ENCODE data around the gene NNAT.

Gene NNAT

DNA sequence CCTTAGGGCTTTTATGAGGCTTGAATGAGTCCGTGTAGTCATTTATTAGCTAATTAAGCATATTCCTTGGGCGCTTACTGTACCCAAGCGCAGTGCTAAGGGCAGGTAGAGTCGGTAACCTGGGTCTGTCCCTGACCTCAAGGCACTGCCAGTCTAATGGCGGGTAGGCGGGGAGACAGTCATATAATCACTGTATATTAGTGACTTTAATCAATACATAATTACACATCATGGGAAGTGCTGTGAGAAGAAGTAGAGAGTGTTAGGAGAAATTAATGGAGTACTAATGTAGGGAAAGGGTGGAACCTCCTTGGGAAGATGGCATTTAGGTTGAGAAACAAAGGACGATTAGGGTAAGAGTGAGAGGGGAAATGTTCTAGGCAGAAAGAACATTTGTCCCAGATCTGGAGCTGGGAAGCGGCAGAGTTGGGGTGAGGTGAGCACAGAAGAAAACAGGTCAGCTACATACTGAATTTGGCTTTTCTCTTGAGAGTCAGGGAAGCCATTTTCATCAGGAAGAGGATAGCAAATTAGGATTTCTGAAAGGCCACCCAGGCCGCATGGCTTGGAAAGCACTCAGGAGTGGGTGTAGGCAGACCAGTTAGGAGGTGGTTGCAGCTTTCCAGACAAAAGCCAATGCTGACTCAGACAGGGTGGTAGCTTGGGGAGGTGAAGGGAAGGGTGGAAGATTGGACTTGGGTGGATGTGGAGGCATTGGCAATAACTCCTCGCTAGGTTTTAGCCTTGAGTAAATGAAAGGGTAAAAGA, 7.6 kb downstream of the NNAT start:
- TF ChIP-seq, protein P1, sequence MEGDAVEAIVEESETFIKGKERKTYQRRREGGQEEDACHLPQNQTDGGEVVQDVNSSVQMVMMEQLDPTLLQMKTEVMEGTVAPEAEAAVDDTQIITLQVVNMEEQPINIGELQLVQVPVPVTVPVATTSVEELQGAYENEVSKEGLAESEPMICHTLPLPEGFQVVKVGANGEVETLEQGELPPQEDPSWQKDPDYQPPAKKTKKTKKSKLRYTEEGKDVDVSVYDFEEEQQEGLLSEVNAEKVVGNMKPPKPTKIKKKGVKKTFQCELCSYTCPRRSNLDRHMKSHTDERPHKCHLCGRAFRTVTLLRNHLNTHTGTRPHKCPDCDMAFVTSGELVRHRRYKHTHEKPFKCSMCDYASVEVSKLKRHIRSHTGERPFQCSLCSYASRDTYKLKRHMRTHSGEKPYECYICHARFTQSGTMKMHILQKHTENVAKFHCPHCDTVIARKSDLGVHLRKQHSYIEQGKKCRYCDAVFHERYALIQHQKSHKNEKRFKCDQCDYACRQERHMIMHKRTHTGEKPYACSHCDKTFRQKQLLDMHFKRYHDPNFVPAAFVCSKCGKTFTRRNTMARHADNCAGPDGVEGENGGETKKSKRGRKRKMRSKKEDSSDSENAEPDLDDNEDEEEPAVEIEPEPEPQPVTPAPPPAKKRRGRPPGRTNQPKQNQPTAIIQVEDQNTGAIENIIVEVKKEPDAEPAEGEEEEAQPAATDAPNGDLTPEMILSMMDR (IDR thresholded peaks at IDR 0.05), result no peak
- H3K27ac ChIP-seq, result peak overlapping the region; percentile 76 to 93
- DNase-seq (ENCODE audit: low spot score), result peak; percentile 43
- peak overlapping the region; percentile 90 for H3K4me3 ChIP-seq

DNA sequence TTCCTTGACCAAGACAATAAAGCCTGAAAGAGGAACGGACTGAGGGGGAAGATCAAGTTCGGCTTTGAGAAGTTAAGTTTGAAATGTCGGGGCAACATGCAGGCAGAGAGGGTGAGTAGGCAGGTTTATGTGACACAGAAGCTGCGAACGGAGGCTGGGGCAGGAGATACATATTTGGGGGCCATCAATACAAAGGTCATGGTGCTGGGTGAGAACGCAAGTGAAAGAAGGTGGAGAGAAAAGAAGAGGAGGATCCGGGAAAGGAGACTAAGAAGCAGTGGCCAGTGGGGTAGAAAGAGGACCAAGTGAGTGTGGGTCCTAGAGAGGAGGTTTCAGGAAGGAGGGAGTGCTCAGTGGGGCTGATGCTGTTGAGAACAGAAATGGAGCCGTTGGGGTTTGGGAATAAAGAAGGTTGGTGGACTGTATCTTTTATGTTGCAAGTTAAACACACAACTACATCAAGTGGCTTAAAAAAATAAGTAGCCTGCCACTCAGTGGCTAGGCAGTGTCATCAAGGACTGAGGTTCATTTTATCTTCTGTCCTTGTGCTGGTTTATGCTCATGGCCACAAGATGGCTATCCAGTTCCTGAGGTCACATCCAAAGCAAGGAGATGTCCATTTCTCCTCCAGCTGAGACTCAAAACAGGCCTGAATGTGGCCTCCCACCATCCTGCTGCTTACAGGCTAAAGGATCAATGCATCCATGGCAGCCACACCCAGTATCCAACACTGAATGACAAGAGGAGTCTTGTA, 8.3 kb downstream of the NNAT start:
- DNase-seq (ENCODE audit: low spot score), result no peak
- no peak overlapping the region for H3K27ac ChIP-seq
- TF ChIP-seq, protein P1 (IDR thresholded peaks at IDR 0.05), result no peak

DNA sequence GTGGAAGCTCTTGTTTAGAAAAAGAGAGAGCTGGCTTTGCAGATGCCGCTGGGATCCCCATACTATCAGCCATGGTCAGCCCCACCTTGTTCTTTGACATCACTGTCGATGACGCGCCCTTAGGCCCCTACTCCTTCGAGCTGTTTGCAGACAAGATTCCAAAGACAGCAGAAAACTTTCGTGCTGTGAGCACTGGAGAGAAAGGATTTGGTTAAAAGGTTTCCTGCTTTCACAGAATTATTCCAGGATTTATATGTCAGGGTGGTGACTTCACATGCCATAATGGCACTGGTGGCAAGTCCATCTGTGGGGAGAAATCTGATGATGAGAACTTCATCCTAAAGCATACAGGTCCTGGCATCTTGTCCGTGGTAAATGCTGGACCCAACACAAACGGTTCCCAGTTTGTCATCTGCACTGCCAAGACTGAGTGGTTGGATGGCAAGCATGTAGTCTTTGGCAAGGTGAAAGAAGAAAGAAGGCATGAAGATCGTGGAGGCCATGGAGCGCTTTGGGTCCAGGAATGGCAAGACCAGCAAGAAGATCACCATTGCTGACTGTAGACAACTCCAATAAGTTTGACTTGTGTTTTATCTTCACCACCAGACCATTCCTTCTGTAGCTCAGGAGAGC, 9.0 kb downstream of the NNAT start:
- peak; percentile 64 for DNase-seq (ENCODE audit: low spot score)
- H3K27ac ChIP-seq, result no peak overlapping the region
- TF ChIP-seq, protein P1 (IDR thresholded peaks at IDR 0.05), result no peak
- no peak overlapping the region for H3K4me3 ChIP-seq

More for the DNA sequence above, 8.3 kb downstream of the NNAT start:
- H3K4me3 ChIP-seq, result no peak overlapping the region

DNA sequence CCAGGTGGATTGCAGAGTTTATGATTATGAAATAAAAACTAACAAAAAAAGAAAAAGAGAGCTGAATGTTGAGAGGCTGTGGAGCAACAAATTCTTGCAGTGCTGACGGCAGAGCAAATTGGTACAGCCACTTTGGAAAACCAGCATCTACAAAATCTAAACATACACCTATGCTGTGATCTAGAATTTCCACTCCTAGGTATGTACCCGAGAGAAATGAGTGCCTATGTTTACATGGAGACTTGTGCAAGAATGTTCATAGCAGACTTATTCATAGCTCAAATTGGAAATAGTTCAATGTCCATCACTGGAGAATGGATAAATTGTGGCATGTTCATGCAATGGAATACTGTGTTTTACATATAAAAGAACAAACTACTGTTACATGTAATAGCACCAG, 9.6 kb downstream of the NNAT start:
- TF ChIP-seq, protein P1 (IDR thresholded peaks at IDR 0.05), result no peak
- Histone ChIP-seq H3K4me3 (no peak overlapping the region), H3K27ac (no peak overlapping the region)
- DNase-seq (ENCODE audit: low spot score), result no peak

DNA sequence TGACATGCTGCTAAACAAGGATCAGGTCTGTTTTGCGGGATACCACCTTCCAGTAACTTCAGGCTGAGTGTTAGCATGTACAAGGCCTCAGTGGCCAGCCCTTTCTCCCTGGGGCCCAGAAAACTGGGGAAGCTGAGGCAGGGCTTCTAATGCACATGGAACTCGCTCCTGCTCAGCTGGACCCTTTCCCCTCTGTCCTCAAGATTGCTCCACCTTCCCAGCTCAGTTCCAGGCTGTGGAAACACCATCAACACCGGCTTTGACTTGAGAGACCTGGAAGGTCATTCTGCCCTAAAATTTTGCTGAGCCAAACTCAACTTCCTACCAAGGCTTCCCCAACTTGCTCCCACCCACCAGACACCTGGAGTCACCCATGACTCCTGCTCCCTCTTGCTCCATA, 10.8 kb downstream of the NNAT start:
- TF ChIP-seq, protein P1 (IDR thresholded peaks at IDR 0.05), result no peak
- Histone ChIP-seq H3K4me3 (no peak overlapping the region), H3K27ac (no peak overlapping the region)
- peak; percentile 38 for DNase-seq (ENCODE audit: low spot score)

DNA sequence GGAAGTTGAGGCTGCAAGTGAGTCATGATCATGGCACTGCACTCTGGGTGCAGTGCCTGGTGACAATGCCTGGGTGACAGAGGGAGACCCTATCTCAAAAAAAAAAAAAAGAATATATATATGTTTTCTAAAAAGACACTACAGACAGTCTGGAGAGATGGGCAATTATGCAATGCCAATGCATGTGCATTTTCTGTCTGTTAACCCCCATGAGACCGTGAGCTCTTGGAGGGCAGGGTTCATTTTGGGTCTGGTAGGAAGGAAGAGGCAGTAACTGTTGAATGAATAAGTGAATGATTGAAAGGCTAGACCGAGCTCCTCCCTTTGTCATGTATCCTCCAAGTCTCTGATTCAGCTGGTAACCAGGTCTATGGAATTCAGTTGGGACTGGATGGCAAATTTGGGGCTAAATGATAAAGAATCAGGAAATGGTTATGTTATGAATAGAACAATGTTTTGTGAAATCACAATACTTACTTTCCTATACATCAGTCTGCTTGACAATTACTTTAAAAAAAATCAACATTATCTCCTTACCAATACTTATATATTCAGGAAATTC, 12.2 kb downstream of the NNAT start:
- TF ChIP-seq, protein P1 (IDR thresholded peaks at IDR 0.05), result no peak
- Histone ChIP-seq H3K4me3 (no peak overlapping the region), H3K27ac (no peak overlapping the region)
- peak; percentile 33 for DNase-seq (ENCODE audit: low spot score)

Measured in coronary artery (tissue), 2 donors.